Activated CD4-positive, alpha-beta memory T cell treated with anti-CD3 and anti-CD28 coated beads for 36 hours (primary cell): ENCODE results near the gene C1QTNF12. TPM values are rescaled to one million over a fixed set of nuclear protein-coding genes. Genes with fewer than 3 reads are reported as not detected.

Experiments used
- CTCF ChIA-PET: fragments of 350-600 bp; sonication (Branson Sonifier 250); formaldehyde crosslinking; loops from one replicate; lab custom pipeline; 2021; ENCODE audit warnings: antibody characterized with exemption, inconsistent platforms; lab: Charles Lee
- POLR2A ChIA-PET: fragments of 350-600 bp; sonication (Branson Sonifier 250); formaldehyde crosslinking; loops from one replicate; lab custom pipeline; 2021; ENCODE audit warnings: antibody characterized with exemption; lab: Charles Lee
- DNase-seq: peaks from one replicate; pipeline ENCODE4 v3.0.0-alpha.2; 2020
- H3K27ac Mint-ChIP-seq: one replicate; pipeline ENCODE4 v1.8.0; 2021; ENCODE audit warnings: mixed read lengths
- H3K27me3 Mint-ChIP-seq: one replicate; pipeline ENCODE4 v1.8.0; 2021; ENCODE audit warnings: mixed read lengths
- H3K36me3 Mint-ChIP-seq: one replicate; pipeline ENCODE4 v1.8.0; 2021; ENCODE audit warnings: mixed read lengths
- H3K4me1 Mint-ChIP-seq: one replicate; pipeline ENCODE4 v1.8.0; 2021; ENCODE audit warnings: low read depth, mixed read lengths
- H3K4me3 Mint-ChIP-seq: one replicate; pipeline ENCODE4 v1.8.0; 2021; ENCODE audit warnings: mild to moderate bottlenecking, mixed read lengths
- H3K9me3 Mint-ChIP-seq: one replicate; pipeline ENCODE4 v1.8.0; 2021; ENCODE audit warnings: mixed read lengths
- intact Hi-C: fragments of 100-400 bp; cut with micrococcal nuclease; formaldehyde crosslinking; loops from one replicate; pipeline ENCODE4 v1.15.1; 2023
- total RNA-seq, 2 experiments: library from RNA; stranded (reverse); gene quantifications; one replicate each; pipeline ENCODE4 v1.2.3, GENCODE V29; 2021

The C1QTNF12 gene
- total RNA-seq, 2 experiments from 2014 or later = 3.8 to 4.2 TPM

DNA sequence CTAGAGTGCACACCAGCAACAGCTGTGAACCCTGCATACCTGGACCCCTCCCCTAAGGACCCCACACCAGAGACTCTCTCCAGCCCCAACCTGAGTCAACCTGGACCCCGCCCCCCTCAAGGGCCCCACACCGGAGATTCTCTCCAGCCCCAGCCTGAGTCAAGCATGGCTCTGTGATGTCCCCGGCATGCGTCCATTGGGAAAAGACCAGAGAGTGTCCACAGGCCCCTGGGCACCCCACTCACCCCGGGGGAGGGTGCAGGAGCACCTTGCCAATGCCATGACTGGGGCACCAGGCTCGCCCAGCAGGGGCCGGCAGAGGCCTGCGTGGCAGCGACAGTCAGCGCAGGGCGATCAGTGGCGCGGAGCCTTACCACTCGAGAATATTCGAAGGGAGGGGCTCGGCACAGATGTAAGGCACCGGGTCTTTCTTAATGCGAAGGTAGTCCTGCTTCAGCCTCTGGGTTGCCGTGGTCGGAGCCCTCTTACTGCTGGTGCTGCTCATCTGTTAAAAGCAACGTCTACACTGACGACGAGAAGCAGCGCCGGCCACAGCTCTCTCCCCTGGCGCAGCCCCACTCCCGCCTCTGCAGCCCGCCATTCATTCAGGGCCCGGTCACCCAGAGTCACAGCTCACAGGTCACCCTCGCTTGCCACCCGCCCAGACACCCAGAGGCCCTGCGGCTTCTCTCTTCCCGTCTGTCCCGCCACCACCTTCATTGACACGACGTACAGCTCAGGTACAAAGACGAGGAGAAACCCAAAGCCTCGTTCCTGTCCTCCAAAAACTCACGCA lies 21.2 kb upstream of the C1QTNF12 start:
- CTCF ChIA-PET = no interaction called here
- Mint-ChIP-seq H3K36me3 (peaks cover 32% of the 10 kb centered on the region), H3K4me3 (no peak overlapping the region), H3K4me1 (peaks cover 31% of the 10 kb centered on the region), H3K27ac (no peak overlapping the region), H3K27me3 (no peaks in the 10 kb centered on the region), H3K9me3 (no peaks in the 10 kb centered on the region)
- no peak for DNase-seq
- POLR2A ChIA-PET = no interaction called here
- intact Hi-C loops = no loop called here

DNA sequence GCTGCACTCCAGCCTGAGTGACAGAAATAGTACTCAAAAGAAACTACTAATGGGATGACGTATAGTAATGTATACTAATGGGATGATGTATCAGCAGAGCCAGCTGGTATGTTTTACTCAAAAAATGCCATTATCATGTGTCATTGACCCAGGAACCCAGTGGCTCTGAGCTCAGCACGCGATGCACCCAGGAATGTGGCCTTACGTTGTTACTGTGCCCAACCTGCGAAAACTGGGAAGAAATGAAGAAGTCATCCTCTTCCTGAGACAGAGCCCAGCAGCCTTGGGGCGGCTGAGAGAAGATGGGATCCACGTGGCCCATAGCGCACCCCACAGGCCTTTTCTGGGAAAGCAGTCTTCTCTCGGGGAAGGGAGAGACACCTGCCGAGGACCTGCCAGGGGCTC lies 18.3 kb upstream of the C1QTNF12 start:
- Mint-ChIP-seq H3K27ac (no peak overlapping the region), H3K4me3 (no peak overlapping the region), H3K4me1 (peaks cover 11% of the 10 kb centered on the region), H3K9me3 (no peaks in the 10 kb centered on the region), H3K27me3 (no peaks in the 10 kb centered on the region), H3K36me3 (peaks cover 33% of the 10 kb centered on the region)
- intact Hi-C loops = no loop called here
- DNase-seq = peak; percentile 48
- ChIA-PET CTCF (no interaction called here), POLR2A (no interaction called here)

DNA sequence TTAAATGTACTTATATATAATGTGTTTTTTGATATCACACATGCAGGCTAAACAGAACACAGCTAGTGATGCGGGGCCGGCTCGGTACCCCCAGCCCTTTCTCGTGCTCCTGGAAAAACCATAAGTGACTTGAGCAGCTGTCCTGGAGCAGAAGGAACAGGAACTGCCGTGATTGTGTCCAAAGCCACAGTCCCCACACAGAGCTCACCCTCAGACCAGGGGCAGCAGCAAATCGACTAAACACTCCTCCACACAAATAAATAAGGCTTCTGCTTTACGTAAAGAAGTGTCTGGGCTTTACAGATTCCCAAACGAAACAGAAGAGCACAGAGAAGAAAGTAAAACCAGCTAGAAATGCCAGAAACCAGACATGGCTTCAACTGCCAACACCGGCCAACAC lies 17.5 kb upstream of the C1QTNF12 start:
- ChIA-PET CTCF (interaction anchor here (0.7 kb wide), 1 partner anchor 141 kb away, joined by 3 read pairs; no protein-coding TSS in a partner anchor), POLR2A (no interaction called here)
- intact Hi-C loops = no loop called here

DNA sequence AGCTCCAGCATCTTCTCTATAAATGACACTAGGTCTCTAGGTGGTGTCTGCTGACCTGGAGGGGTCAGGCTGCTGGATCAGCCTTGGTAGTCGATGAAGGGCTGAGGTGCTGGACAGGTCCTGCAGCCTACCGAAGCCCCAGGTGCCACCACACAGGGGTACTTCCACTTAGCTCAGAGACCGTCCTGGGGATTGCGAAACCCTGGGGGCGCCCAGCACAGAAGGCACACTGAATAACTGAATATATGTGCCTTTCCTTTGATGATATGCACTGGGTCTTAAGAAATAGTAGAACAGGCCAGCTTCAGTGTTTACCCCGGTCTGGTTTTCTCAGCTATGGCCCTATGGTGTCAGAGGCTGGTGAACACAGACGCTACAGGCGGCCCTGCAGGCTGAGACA lies 16.2 kb upstream of the C1QTNF12 start:
- Mint-ChIP-seq H3K36me3 (peaks cover 43% of the 10 kb centered on the region), H3K4me1 (peaks cover 8% of the 10 kb centered on the region), H3K4me3 (no peak overlapping the region), H3K27me3 (no peaks in the 10 kb centered on the region), H3K27ac (no peak overlapping the region), H3K9me3 (no peaks in the 10 kb centered on the region)
- DNase-seq = no peak
- intact Hi-C loops = no loop called here
- CTCF ChIA-PET = no interaction called here
- POLR2A ChIA-PET = no interaction called here

More for the DNA sequence above, 17.5 kb upstream of the C1QTNF12 start:
- no peaks in the 10 kb centered on the region for H3K9me3 Mint-ChIP-seq
- H3K4me3 Mint-ChIP-seq = no peak overlapping the region
- peaks cover 7% of the 10 kb centered on the region for H3K4me1 Mint-ChIP-seq
- DNase-seq = no peak
- peaks cover 39% of the 10 kb centered on the region for H3K36me3 Mint-ChIP-seq
- no peak overlapping the region for H3K27ac Mint-ChIP-seq
- H3K27me3 Mint-ChIP-seq = no peaks in the 10 kb centered on the region

DNA sequence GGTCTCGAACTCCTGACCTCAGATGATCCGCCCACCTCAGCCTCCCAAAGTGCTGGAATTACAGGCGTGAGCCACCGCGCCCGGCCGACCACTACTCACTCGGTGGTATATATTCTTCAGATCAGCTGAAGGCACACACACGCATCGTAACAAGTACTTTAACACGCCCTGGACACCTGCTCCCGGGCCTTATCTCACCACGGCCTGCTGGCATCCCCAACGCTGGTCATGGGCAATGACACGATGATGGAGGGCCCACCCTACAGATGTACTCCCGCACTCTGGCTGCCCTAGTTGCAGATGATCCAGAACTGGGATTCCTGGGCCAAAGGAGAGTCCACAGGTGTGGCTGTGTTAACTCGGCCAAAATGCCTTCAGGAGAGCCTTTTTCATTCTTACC lies 15.5 kb upstream of the C1QTNF12 start:
- ChIA-PET CTCF (no interaction called here), POLR2A (no interaction called here)
- Mint-ChIP-seq H3K9me3 (no peaks in the 10 kb centered on the region), H3K27me3 (no peaks in the 10 kb centered on the region), H3K4me3 (no peak overlapping the region), H3K4me1 (peaks cover 10% of the 10 kb centered on the region), H3K36me3 (peaks cover 44% of the 10 kb centered on the region), H3K27ac (no peak overlapping the region)
- no peak for DNase-seq
- intact Hi-C loops = no loop called here

DNA sequence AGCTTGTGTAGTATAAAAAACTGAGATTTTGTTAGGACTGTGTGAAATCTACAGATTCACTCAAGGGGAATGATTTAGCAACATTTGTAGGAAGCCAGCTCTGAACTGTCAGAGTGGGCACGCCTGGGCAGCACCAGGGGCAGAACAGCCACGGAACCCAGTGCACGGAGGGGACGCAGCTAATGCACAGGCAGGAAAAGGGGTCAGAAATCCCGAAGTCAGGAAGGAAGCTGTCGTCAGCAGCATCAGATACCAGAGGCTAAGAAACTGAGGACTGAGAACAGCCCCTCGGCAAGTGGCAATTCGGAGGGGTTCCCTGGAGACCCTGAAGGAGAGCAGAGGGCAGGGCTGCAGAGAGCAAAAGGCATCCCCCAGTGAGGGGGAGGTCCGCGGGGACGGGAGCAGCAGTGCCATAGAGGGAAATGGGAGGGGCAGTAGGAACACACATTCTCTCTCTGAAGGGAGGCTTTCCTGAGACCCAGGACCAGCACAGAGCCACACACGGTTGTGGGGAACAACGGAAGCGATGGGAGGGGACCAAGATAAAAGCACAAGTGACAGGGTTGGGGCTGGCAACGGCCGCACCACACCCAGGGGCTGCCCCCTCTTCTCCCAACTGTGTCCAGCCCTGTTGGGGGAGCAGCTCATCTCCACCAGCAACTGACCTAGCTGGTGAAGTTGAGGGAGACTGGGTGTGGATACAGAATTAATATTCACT lies 14.5 kb upstream of the C1QTNF12 start:
- DNase-seq = no peak
- Mint-ChIP-seq H3K27me3 (no peaks in the 10 kb centered on the region), H3K9me3 (no peaks in the 10 kb centered on the region), H3K4me1 (peaks cover 10% of the 10 kb centered on the region), H3K4me3 (no peak overlapping the region), H3K36me3 (peaks cover 47% of the 10 kb centered on the region), H3K27ac (peak overlapping the region; percentile 16)
- ChIA-PET CTCF (interaction anchor here (1.7 to 1.8 kb wide), 2 partner anchors 14 to 139 kb away, joined by 3 to 8 read pairs; no protein-coding TSS in a partner anchor), POLR2A (no interaction called here)
- intact Hi-C loops = no loop called here

DNA sequence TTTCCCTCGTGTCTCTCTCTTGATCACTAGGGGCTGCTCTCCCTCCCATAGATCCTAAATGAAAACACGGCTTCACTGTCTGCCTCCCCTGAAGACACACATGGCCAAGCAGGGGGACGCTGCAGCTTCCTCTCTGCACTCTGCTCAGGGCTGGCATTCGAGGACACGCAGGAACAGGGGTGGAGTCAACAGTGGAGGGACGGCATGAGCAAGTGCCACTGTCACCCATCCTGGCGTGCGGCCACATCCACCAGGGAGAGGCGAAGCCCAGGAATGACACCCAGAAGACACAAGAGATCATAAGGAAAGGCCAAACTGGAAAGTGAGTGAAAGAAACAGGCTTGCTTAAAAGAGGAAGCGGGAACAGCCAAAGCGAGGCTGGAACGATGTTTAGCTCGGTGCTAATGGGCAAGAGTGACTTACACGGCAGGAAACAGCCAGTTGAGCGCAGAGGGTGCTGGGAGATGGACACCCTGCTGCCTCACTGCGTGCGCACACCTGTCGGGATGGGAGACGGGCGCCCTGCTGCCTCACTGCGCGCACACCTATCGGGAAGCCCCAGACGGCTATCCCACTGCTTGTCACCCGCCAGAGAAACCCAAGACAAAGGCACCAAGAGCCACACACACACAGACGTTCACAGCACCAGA lies 13.6 kb upstream of the C1QTNF12 start:
- no peak overlapping the region for H3K27ac Mint-ChIP-seq
- POLR2A ChIA-PET = no interaction called here
- CTCF ChIA-PET = interaction anchor here (0.6 to 1.8 kb wide), 3 partner anchors 15 to 276 kb away, joined by 3 to 8 read pairs (median 3); no protein-coding TSS in a partner anchor
- H3K4me3 Mint-ChIP-seq = no peak overlapping the region
- peaks cover 43% of the 10 kb centered on the region for H3K36me3 Mint-ChIP-seq
- intact Hi-C loops = no loop called here
- no peak for DNase-seq
- peaks cover 8% of the 10 kb centered on the region for H3K4me1 Mint-ChIP-seq
- no peaks in the 10 kb centered on the region for H3K27me3 Mint-ChIP-seq
- no peaks in the 10 kb centered on the region for H3K9me3 Mint-ChIP-seq

DNA sequence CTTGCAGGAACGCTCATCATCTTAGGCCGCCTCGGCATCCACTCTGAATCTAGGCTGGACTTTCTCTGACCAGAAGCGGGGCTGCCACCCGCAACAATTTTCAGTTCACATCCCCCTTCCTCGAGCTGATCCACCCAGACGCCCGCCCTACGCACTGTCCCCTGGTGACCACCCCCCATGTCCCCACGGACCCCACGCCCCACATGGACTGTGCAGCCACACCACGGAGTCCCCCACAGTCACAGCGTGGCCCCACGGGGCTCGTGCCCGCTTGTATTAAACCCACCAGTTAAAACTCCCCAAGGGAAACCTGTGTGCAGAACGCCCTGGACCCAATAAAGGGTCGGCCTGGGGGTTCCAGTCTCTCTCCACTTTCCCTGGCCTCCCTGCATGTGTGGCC lies 13.0 kb upstream of the C1QTNF12 start:
- H3K4me1 Mint-ChIP-seq = peaks cover 8% of the 10 kb centered on the region
- CTCF ChIA-PET = no interaction called here
- H3K27me3 Mint-ChIP-seq = no peaks in the 10 kb centered on the region
- intact Hi-C loops = no loop called here
- peaks cover 40% of the 10 kb centered on the region for H3K36me3 Mint-ChIP-seq
- no peak overlapping the region for H3K4me3 Mint-ChIP-seq
- no peaks in the 10 kb centered on the region for H3K9me3 Mint-ChIP-seq
- no peak overlapping the region for H3K27ac Mint-ChIP-seq
- no peak for DNase-seq
- POLR2A ChIA-PET = no interaction called here

DNA sequence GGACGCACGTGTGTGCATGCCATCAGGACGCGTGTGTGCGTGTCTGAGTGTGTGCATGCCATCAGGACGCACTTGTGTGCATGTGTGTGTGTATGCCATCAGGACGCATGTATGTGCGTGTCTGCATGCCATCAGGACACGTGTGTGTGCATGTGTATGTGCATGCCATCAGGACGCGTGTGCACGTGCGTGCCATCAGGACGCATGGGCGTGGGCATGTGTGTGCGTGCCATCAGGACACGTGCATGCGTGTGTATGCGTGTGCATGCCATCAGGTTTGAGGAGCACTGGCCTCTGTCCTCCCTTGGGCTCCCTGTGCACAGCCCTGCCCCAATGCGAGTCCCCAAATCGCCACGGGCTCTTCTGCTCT lies 12.6 kb upstream of the C1QTNF12 start:
- CTCF ChIA-PET = no interaction called here
- intact Hi-C loops = no loop called here

DNA sequence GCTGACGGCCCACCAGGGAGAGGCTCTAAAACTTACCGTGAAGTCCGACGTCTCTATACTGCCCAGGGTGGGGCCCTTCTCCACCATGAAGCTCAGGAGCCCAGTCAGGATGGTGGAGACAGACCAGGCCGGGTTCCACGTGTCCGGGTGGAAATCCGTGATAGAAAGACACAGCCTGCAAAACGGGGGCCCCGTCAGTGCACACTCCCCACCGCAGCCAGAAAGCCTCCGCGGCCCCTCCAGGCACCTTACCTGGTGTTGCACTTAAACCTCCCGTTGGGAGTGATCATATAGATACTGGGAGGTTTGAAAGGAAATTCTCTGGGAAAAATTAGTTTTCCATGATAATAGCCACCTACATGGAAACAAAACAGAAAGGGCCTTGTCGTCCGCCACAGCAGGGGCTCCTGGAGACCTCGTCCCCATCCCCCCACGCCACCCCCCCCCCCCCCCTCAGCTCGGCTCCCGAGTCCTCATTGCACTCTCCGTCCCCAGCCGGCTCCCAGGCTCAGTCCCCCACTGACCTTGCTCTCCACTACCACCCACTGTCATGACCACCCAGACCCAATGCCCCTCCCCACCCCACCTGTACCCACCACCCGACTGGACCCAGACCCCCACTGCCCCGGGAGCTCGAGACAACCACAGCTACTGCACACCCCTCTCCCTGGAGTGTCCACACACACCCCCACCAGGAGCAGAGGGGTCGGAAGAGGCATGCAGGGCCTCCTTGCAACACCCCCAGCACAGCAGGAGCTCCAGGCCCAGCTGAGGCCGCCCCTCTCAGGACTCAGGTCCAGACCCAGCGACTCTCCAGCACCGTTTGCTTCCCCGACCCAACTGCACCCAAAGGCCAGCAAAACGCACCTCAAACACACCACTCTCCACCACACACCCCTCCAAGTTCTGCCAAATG lies 10.7 kb upstream of the C1QTNF12 start:
- no peak overlapping the region for H3K4me3 Mint-ChIP-seq
- H3K4me1 Mint-ChIP-seq = peaks cover 8% of the 10 kb centered on the region
- H3K36me3 Mint-ChIP-seq = peaks cover 30% of the 10 kb centered on the region
- ChIA-PET POLR2A (no interaction called here), CTCF (interaction anchor here (0.9 kb wide), 1 partner anchor 134 kb away, joined by 3 read pairs; no protein-coding TSS in a partner anchor)
- no peak overlapping the region for H3K27ac Mint-ChIP-seq
- no peaks in the 10 kb centered on the region for H3K27me3 Mint-ChIP-seq
- no peaks in the 10 kb centered on the region for H3K9me3 Mint-ChIP-seq
- DNase-seq = no peak
- intact Hi-C loops = no loop called here

More for the DNA sequence above, 12.6 kb upstream of the C1QTNF12 start:
- Mint-ChIP-seq H3K4me3 (no peak overlapping the region), H3K9me3 (no peaks in the 10 kb centered on the region), H3K27me3 (no peaks in the 10 kb centered on the region), H3K36me3 (peaks cover 39% of the 10 kb centered on the region), H3K27ac (no peak overlapping the region), H3K4me1 (peaks cover 8% of the 10 kb centered on the region)
- POLR2A ChIA-PET = no interaction called here
- no peak for DNase-seq

DNA sequence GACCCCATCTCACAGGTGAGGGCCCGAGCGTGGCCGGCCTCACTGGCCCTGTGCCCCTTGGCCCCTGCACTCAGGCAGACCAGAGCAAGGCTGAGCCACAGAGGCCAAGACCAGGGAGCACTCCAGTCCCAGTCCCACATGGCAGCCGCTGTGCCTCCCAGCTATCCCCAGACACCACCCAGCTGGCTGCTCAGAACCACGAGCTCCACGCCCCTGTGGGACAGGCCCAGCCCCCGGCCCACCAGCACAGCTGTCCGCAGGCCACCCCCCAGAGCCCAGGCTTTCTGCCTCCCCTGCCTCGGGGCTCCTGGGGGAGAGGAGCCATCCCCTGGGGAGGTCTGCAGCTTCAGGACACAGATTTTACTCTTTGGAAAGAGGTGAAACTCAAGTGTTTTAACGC lies 9.1 kb upstream of the C1QTNF12 start:
- Mint-ChIP-seq H3K27ac (no peak overlapping the region), H3K9me3 (no peaks in the 10 kb centered on the region), H3K4me3 (no peak overlapping the region), H3K36me3 (peaks cover 23% of the 10 kb centered on the region), H3K4me1 (peaks cover 10% of the 10 kb centered on the region), H3K27me3 (no peaks in the 10 kb centered on the region)
- CTCF ChIA-PET = no interaction called here
- intact Hi-C loops = no loop called here
- no peak for DNase-seq
- POLR2A ChIA-PET = no interaction called here
